PFSK-1 (cell line): ENCODE measurements around the gene AGTR1.

ENCODE experiments used
- FOXP2 ChIP-seq: optimal IDR thresholded peaks from 2 replicates; pipeline ENCODE3; 2011; ENCODE audit warnings: borderline replicate concordance, control low read depth, inconsistent platforms; ENCODE audit not compliant: insufficient read depth; ENCODE audit errors: extremely low read length, extremely low read depth
- POLR2AphosphoS5 ChIP-seq: IDR thresholded peaks from 2 replicates; pipeline ENCODE4 v1.6.1; 2012; ENCODE audit warnings: low read depth, mild to moderate bottlenecking, control low read depth, low read length, moderate library complexity
- REST ChIP-seq, 2 experiments: IDR thresholded peaks; 2 replicates each; pipeline versions ENCODE4 v1.6.1 to v1.8.0; 2011 to 2012; ENCODE audit warnings: low read depth in 2 of 2, low read length in 2 of 2, control low read depth in 1 of 2, inconsistent platforms in 1 of 2, mild to moderate bottlenecking in 1 of 2, moderate library complexity in 1 of 2; ENCODE audit not compliant: insufficient read depth in 1 of 2
- SIN3A ChIP-seq: IDR thresholded peaks from 2 replicates; pipeline ENCODE4 v1.6.1; 2012; ENCODE audit warnings: mild to moderate bottlenecking, low read length, moderate library complexity, borderline replicate concordance; ENCODE audit not compliant: insufficient read depth
- TAF1 ChIP-seq: IDR thresholded peaks from 2 replicates; pipeline ENCODE4 v1.6.1; 2012; ENCODE audit warnings: low read length, control low read depth, borderline replicate concordance; ENCODE audit not compliant: insufficient read depth

Gene AGTR1

GRCh38 chr3:148708409-148708808 lies 10.7 kb downstream of the AGTR1 start:
- TF ChIP-seq POLR2AphosphoS5 (no peak), FOXP2 (no peak), TAF1 (no peak), SIN3A (no peak), REST (IDR thresholded peaks at IDR 0.05; ENCODE audit: insufficient read depth in 1 of 2, low read depth in 2 of 2, low read length in 2 of 2) (no peak)

GRCh38 chr3:148709560-148710253 lies 12.0 kb downstream of the AGTR1 start:
- TF ChIP-seq POLR2AphosphoS5 (no peak), REST (IDR thresholded peaks at IDR 0.05; ENCODE audit: insufficient read depth in 1 of 2, low read depth in 2 of 2, low read length in 2 of 2) (no peak), FOXP2 (no peak), TAF1 (no peak), SIN3A (no peak)

- TF ChIP-seq REST (IDR thresholded peaks at IDR 0.05; ENCODE audit: insufficient read depth in 1 of 2, low read depth in 2 of 2, low read length in 2 of 2) = no peak
- TF ChIP-seq SIN3A = no peak
- TF ChIP-seq POLR2AphosphoS5 = no peak
- no peak for TF ChIP-seq FOXP2
- TF ChIP-seq TAF1 = no peak
Observed at GRCh38 chr3:148710665-148711064, 13.0 kb downstream of the AGTR1 start.

- TF ChIP-seq FOXP2 (no peak), REST (IDR thresholded peaks at IDR 0.05; ENCODE audit: insufficient read depth in 1 of 2, low read depth in 2 of 2, low read length in 2 of 2) (no peak), SIN3A (no peak), POLR2AphosphoS5 (no peak), TAF1 (no peak)
Observed at GRCh38 chr3:148711981-148712666, 14.4 kb downstream of the AGTR1 start.
